Natural killer cell (primary cell): Measurements from ENCODE around the gene PATE4. TPM values are rescaled to one million over a fixed set of nuclear protein-coding genes. Genes with fewer than 3 reads are reported as not detected.

Source experiments
- ATAC-seq, 3 donors: fragments of 150-1000 bp in 2 of 3; fragments of 200-7000 bp in 1 of 3; cut with Tn5 transposase; 1 replicate in 1 of 3; 2 replicates in 2 of 3; pipeline ENCODE4 v1.10.0; 2021; ENCODE audit warnings: mild to moderate bottlenecking in 2 of 3, moderate library complexity in 2 of 3
- DNase-seq, 2 donors: peaks; one replicate each; pipeline versions ENCODE4 v3.0.0 to v3.0.0-alpha.2; 2013 to 2021; ENCODE audit warnings: mixed read lengths in 1 of 2
- H3K27ac ChIP-seq: one replicate; pipeline ENCODE4 v1.5.1; 2013; ENCODE audit warnings: mild to moderate bottlenecking, low read length
- H3K27me3 ChIP-seq: one replicate; pipeline ENCODE4 v1.6.1; 2013; ENCODE audit warnings: low read length; ENCODE audit not compliant: control insufficient read depth, insufficient read depth
- H3K36me3 ChIP-seq: one replicate; pipeline ENCODE4 v1.6.1; 2013; ENCODE audit warnings: low read length; ENCODE audit not compliant: control insufficient read depth, insufficient read depth
- H3K4me1 ChIP-seq: one replicate; pipeline ENCODE4 v1.6.1; 2013; ENCODE audit warnings: low read length; ENCODE audit not compliant: control insufficient read depth, insufficient read depth
- H3K4me3 ChIP-seq: one replicate; pipeline ENCODE4 v1.5.1; 2013; ENCODE audit warnings: low read length
- H3K9me3 ChIP-seq: one replicate; pipeline ENCODE4 v1.6.1; 2013; ENCODE audit warnings: low read length; ENCODE audit not compliant: control insufficient read depth, insufficient read depth
- H3K27ac Mint-ChIP-seq, 2 donors: one replicate each; pipeline ENCODE4 v1.8.0; 2022; ENCODE audit warnings: mild to moderate bottlenecking in 2 of 2, mixed read lengths in 2 of 2, moderate library complexity in 1 of 2
- H3K27me3 Mint-ChIP-seq, 2 donors: one replicate each; pipeline ENCODE4 v1.8.0; 2022; ENCODE audit warnings: low read depth in 2 of 2, mixed read lengths in 2 of 2
- H3K36me3 Mint-ChIP-seq: one replicate; pipeline ENCODE4 v1.8.0; 2022; ENCODE audit warnings: mixed read lengths
- H3K4me1 Mint-ChIP-seq, 2 donors: one replicate each; pipeline ENCODE4 v1.8.0; 2022; ENCODE audit warnings: mixed read lengths in 2 of 2
- H3K4me3 Mint-ChIP-seq: one replicate; pipeline ENCODE4 v1.8.0; 2022; ENCODE audit warnings: mild to moderate bottlenecking, moderate library complexity, mixed read lengths
- H3K9me3 Mint-ChIP-seq, 2 donors: one replicate each; pipeline ENCODE4 v1.8.0; 2022; ENCODE audit warnings: mixed read lengths in 2 of 2
- CTCF ChIP-seq: fragments of 200-600 bp; IDR thresholded peaks from one replicate; pipeline ENCODE4 v1.8.0; 2022; ENCODE audit warnings: antibody characterized with exemption
- WGBS: methylation state at CpG from one replicate; pipeline ENCODE4 v1.1.7; 2013; ENCODE audit warnings: missing lambda C conversion rate; ENCODE audit not compliant: insufficient coverage; 5-methylcytosine and 5-hydroxymethylcytosine counted together
- intact Hi-C: fragments of 100-400 bp; cut with micrococcal nuclease; formaldehyde crosslinking; loops from one replicate; pipeline ENCODE4 v1.14.2; 2022
- total RNA-seq, 4 donors: library from RNA; stranded (reverse); fragments of 120-200 nt in 1 of 4; gene quantifications; one replicate each; pipeline versions ENCODE4 v1.2.3 to v1.2.4, GENCODE V29; 2013 to 2022

PATE4 gene
- total RNA-seq, 3 donors from 2014 or later (not counting 1 experiment from before 2014, with no cell fraction given), result not detected

- Histone ChIP-seq H3K4me3 (no peak overlapping the region), H3K27ac (no peak overlapping the region), H3K36me3 (no peaks in the 10 kb centered on the region), H3K9me3 (no peaks in the 10 kb centered on the region), H3K4me1 (no peaks in the 10 kb centered on the region), H3K27me3 (no peaks in the 10 kb centered on the region)
- WGBS, result 92% methylated on average over 11 of the region's 20 CpGs
- Mint-ChIP-seq H3K4me1 (peaks cover 0 to 5% of the 10 kb centered on the region in 2 donors), H3K27ac (no peak overlapping the region), H3K36me3 (no peaks in the 10 kb centered on the region), H3K9me3 (no peaks in the 10 kb centered on the region), H3K27me3 (peaks cover 5 to 37% of the 10 kb centered on the region in 2 donors), H3K4me3 (no peak overlapping the region)
- intact Hi-C loops, result no loop called here
- DNase-seq (no peak), ATAC-seq (no peak)
- no peak for TF ChIP-seq CTCF
These were observed 40.9 kb downstream of the PATE4 start for GRCh38 chr11:125873881-125874555.

- intact Hi-C loops, result no loop called here
- peaks cover 5 to 34% of the 10 kb centered on the region in 2 donors for H3K27me3 Mint-ChIP-seq
- H3K27ac Mint-ChIP-seq, result no peak overlapping the region
- Histone ChIP-seq H3K4me1 (no peaks in the 10 kb centered on the region), H3K27ac (no peak overlapping the region), H3K9me3 (no peaks in the 10 kb centered on the region), H3K4me3 (no peak overlapping the region), H3K36me3 (no peaks in the 10 kb centered on the region), H3K27me3 (no peaks in the 10 kb centered on the region)
- peak; percentile 60 for TF ChIP-seq CTCF
- ATAC-seq, result peak in 2 of 3 donors; percentile 38 to 73
- no peaks in the 10 kb centered on the region for H3K9me3 Mint-ChIP-seq
- no peak overlapping the region for H3K4me3 Mint-ChIP-seq
- no peaks in the 10 kb centered on the region for H3K36me3 Mint-ChIP-seq
- peaks cover 0 to 5% of the 10 kb centered on the region in 2 donors for H3K4me1 Mint-ChIP-seq
- peak in 1 of 2 donors; percentile 70 for DNase-seq
- WGBS, result 7% methylated on average over 7 of the region's 8 CpGs
These were observed 41.5 kb downstream of the PATE4 start for GRCh38 chr11:125874556-125875124.

GRCh38 chr11:125881291-125881690 is 48.2 kb downstream of the PATE4 start:
- intact Hi-C loops, result no loop called here
- H3K36me3 Mint-ChIP-seq, result no peaks in the 10 kb centered on the region
- H3K27me3 ChIP-seq, result no peaks in the 10 kb centered on the region
- H3K9me3 Mint-ChIP-seq, result no peaks in the 10 kb centered on the region
- H3K4me3 Mint-ChIP-seq, result no peak overlapping the region
- 86% methylated on average over 1 of the region's 1 CpG for WGBS
- H3K27ac ChIP-seq, result no peak overlapping the region
- H3K4me1 ChIP-seq, result no peaks in the 10 kb centered on the region
- DNase-seq (no peak), ATAC-seq (no peak)
- no peak overlapping the region for H3K27ac Mint-ChIP-seq
- no peaks in the 10 kb centered on the region for H3K4me1 Mint-ChIP-seq
- H3K9me3 ChIP-seq, result no peaks in the 10 kb centered on the region
- no peak overlapping the region for H3K4me3 ChIP-seq
- H3K27me3 Mint-ChIP-seq, result peaks cover 5 to 6% of the 10 kb centered on the region in 2 donors
- no peak for TF ChIP-seq CTCF
- H3K36me3 ChIP-seq, result no peaks in the 10 kb centered on the region
